Calu3 (cell line): ENCODE data around the gene GTF2F2. TPM values are rescaled to one million over a fixed set of nuclear protein-coding genes. Genes with fewer than 3 reads are reported as not detected.

Source experiments
- BruUV-seq: library from RNA; stranded (reverse); fragments of 400-500 nt; replicated peaks from 2 replicates; lab custom pipeline; 2021; lab: Mats Ljungman, UMichigan
- CTCF ChIA-PET: fragments of 300-600 bp; sonication (Branson Sonifier 250); formaldehyde crosslinking; loops from one replicate; lab custom pipeline; 2022; ENCODE audit warnings: antibody characterized with exemption; lab: Charles Lee
- DNase-seq: peaks from one replicate; pipeline ENCODE4 v3.0.0; 2022
- H3K27ac Mint-ChIP-seq: one replicate; pipeline ENCODE4 v1.8.0; 2022; ENCODE audit warnings: mixed read lengths; ENCODE audit not compliant: unreplicated experiment
- H3K27me3 Mint-ChIP-seq: one replicate; pipeline ENCODE4 v1.8.0; 2022; ENCODE audit warnings: mixed read lengths; ENCODE audit not compliant: unreplicated experiment
- H3K36me3 Mint-ChIP-seq: one replicate; pipeline ENCODE4 v1.8.0; 2022; ENCODE audit warnings: mild to moderate bottlenecking, moderate library complexity, mixed read lengths; ENCODE audit not compliant: insufficient read depth, unreplicated experiment
- H3K4me1 Mint-ChIP-seq: one replicate; pipeline ENCODE4 v1.8.0; 2022; ENCODE audit warnings: mild to moderate bottlenecking, low read depth, mixed read lengths; ENCODE audit not compliant: unreplicated experiment
- H3K4me3 Mint-ChIP-seq: one replicate; pipeline ENCODE4 v1.8.0; 2022; ENCODE audit warnings: mild to moderate bottlenecking, low read depth, moderate library complexity, mixed read lengths; ENCODE audit not compliant: unreplicated experiment
- H3K9me3 Mint-ChIP-seq: one replicate; pipeline ENCODE4 v1.8.0; 2022; ENCODE audit warnings: low read depth, mixed read lengths; ENCODE audit not compliant: unreplicated experiment
- intact Hi-C: fragments of 100-400 bp; cut with micrococcal nuclease; formaldehyde crosslinking; loops from one replicate; pipeline ENCODE4 v1.10.0; 2022; ENCODE audit not compliant: unreplicated experiment
- total RNA-seq: library from RNA; stranded (reverse); gene quantifications from 2 replicates; pipeline ENCODE4 v1.2.3, GENCODE V29; 2022
- TF ChIP-seq, protein P1 (sequence below): fragments of 200-600 bp; IDR thresholded peaks from one replicate; pipeline ENCODE4 v1.8.0; 2022; ENCODE audit warnings: antibody characterized with exemption; ENCODE audit not compliant: unreplicated experiment

Gene GTF2F2
- total RNA-seq, 1 experiment from 2014 or later = 23.9 TPM

DNA sequence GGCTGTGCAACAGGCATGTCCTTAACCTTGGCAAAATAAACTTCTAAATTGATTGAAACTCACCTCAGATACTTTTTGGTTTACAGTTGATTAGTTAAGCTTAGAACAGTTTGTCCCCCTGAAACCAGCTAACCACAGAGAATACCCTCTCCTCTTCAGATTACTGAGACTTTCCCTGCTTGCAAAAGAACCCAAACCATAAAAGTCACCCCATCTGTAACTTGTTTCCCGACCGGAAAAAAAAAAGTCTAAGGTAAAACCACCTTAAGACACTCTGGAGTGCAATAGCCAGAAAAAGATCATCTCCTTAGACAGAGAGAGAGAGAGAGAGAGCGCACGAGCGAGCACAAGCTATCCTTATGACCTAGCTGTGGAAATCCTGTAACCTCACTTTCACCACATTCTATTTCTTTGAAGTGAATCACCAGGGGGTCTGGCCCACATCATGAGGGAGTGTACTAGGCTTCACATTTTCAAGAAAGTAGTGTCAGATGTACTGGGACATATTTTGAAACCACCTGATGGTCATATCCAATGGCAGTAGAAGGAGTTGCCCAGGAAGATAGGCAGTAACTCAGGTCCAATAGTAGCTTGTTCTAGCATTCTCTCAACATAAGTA lies 11.1 kb upstream of the GTF2F2 start:
- H3K4me3 Mint-ChIP-seq = no peak overlapping the region

DNA sequence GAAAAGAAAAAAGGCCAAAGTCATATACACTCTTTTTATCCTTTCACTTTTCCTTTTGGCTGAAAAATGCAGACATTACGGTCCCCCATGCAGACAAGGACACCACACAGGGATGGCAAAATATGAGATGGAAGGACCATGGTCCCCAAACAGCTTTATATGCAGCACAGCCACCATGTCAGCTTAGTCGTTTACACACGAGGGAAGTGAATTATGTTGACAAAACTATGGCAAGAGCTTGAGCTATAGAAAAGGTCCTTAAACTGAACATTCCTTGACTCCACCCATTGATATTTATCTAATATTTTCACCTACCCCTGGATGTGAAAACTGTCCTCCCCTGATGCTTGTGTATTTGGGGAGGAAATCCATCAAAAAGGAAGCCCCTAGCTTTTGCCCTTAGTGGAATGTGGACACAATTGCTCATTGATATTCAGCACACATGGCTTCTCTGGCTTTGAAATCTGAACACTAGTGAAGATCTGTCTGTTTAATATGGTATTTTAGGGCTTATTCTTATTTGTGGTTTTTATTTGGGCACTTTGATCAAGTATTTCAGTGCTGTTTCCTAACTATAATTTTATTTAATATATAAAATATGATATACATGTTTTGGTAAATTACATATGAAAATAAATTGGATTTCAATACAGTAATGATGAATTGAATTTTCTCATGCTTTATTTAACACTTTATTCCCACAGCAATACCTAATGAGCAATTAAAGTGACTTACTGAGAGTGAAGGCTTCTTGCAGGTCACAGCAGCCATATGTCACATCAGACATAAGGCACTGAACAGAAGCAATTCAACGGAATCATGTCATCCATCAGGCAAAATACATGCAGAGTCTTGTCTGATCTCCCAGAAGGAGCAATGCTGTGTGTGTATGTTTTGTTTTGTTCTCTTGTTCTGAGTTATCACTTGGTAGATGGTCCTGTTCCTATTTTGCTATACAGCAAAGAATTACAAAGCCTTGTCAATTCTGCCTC lies 6.8 kb upstream of the GTF2F2 start:
- Mint-ChIP-seq H3K27ac (no peak overlapping the region), H3K4me1 (no peaks in the 10 kb centered on the region), H3K4me3 (no peak overlapping the region), H3K9me3 (no peaks in the 10 kb centered on the region), H3K27me3 (no peaks in the 10 kb centered on the region), H3K36me3 (no peaks in the 10 kb centered on the region)
- intact Hi-C loops = no loop called here
- no TSS peak for BruUV-seq
- TF ChIP-seq, protein P1, sequence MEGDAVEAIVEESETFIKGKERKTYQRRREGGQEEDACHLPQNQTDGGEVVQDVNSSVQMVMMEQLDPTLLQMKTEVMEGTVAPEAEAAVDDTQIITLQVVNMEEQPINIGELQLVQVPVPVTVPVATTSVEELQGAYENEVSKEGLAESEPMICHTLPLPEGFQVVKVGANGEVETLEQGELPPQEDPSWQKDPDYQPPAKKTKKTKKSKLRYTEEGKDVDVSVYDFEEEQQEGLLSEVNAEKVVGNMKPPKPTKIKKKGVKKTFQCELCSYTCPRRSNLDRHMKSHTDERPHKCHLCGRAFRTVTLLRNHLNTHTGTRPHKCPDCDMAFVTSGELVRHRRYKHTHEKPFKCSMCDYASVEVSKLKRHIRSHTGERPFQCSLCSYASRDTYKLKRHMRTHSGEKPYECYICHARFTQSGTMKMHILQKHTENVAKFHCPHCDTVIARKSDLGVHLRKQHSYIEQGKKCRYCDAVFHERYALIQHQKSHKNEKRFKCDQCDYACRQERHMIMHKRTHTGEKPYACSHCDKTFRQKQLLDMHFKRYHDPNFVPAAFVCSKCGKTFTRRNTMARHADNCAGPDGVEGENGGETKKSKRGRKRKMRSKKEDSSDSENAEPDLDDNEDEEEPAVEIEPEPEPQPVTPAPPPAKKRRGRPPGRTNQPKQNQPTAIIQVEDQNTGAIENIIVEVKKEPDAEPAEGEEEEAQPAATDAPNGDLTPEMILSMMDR = no peak
- CTCF ChIA-PET = interaction anchor here (0.9 kb wide), 1 partner anchor 179 kb away, joined by 7 read pairs; no protein-coding TSS in a partner anchor
- DNase-seq = no peak

More for the DNA sequence above, 11.1 kb upstream of the GTF2F2 start:
- no TSS peak for BruUV-seq
- TF ChIP-seq, protein P1 = no peak
- Mint-ChIP-seq H3K27me3 (no peaks in the 10 kb centered on the region), H3K36me3 (no peaks in the 10 kb centered on the region), H3K9me3 (no peaks in the 10 kb centered on the region), H3K27ac (no peak overlapping the region), H3K4me1 (no peaks in the 10 kb centered on the region)
- intact Hi-C loops = no loop called here
- no peak for DNase-seq
- CTCF ChIA-PET = no interaction called here

DNA sequence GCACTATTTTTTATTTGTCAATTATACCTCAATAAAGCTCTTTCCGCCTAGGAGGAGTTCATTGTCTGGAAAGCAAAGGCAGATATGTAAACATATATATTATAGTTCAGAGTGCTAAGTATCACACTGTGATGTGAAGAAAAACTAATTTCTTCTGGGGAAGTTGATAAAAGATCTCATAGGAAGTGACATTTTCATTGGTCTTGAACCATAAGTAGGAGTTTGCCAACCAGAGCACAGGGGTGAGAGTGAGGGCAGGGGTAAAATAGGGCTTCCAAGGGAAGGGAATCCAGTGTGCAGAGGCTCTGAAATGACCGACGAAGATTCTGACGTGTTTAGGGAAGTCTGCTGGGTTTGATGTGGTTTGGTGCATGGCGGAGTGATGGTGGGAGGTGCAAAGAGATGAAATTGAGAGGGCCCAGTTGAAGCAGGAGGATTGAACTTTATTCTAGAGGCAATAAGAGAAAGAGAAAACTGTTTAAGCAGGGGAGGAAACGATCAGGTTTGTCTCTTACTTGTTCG lies 780 bp upstream of the GTF2F2 start:
- no peaks in the 10 kb centered on the region for H3K36me3 Mint-ChIP-seq

More for the DNA sequence above, 780 bp upstream of the GTF2F2 start:
- Mint-ChIP-seq H3K4me3 (no peak overlapping the region), H3K27ac (no peak overlapping the region), H3K27me3 (no peaks in the 10 kb centered on the region), H3K9me3 (no peaks in the 10 kb centered on the region), H3K4me1 (no peaks in the 10 kb centered on the region)
- intact Hi-C loops = no loop called here
- TF ChIP-seq, protein P1 = no peak
- no peak for DNase-seq
- BruUV-seq = no TSS peak
- CTCF ChIA-PET = no interaction called here
